COLO668 (cell line): ENCODE results near the gene CACNA1C.

Source experiments
- DNase-seq: peaks from one replicate; lab custom pipeline; 2025; ENCODE audit not compliant: unreplicated experiment; lab: John Stamatoyannopoulos, UW

The CACNA1C gene

DNA sequence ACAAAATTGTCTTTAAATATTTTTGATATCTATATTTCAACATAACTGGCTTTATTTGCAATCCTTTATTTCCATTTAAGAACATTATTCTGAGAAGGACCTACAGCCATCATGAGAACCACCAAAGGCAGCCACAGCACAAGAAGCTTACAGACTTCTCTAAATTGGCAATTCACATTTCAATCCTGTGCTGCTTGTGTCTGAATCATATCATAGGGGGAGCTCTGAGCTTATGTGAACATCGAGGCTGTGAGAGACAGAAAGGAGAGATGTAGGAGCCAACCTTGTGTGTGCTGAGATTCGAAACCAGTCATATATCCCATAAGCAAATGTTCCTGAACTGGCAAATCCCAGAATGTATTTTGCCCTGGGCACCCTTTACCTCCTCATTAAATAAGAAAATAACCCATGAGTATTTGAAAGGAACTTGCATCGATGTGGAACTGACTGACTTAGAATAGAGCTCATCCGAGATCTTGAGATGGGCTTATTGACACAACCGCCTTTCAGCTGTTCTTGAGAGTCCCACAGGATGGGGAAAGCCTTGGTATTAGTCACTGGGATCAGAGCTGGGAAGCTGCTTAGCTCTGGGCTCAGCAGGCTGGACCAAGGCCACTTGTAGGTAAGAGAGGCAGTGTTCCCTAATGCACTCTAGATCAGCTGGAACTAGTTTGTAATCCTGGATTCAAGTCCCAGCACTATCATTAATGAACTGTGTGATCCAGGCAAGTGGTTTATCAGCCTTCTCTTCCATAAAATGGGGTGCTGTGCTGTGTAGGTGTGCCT lies 329.8 kb downstream of the CACNA1C start:
- DNase-seq = no peak

DNA sequence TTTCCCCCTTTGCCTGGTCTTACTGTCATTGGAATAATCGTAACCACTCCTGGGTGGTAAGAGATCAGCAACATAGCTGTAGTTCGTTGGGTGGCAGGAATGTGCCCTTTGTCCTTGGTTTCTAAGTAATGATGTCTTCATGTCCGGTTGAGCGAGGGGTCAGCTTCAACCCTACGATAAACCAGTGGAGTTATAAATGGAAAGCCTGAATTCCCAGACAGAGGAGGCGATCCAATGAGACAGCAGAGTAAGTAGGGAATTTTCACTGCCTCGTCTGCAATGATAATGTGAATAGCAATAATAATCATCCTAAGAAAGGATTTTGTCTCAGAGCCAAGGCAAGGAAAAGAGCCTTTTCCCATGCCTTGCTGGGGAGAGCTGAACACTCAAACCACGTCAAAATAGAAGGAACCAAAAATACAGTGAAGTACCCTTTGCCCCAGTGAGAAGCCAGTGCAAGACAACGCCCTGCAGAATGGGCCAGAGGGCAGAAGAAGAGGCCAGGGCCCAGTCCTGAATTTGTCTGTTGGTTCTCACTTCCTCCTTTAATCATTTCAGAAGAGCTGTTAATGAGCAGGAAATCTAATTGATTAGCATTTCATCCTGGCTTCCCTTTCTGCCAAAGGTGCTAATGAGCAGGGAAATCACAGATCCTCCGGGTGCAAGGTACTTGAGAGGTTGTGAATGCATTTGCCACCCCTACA lies 330.7 kb downstream of the CACNA1C start:
- DNase-seq = no peak

DNA sequence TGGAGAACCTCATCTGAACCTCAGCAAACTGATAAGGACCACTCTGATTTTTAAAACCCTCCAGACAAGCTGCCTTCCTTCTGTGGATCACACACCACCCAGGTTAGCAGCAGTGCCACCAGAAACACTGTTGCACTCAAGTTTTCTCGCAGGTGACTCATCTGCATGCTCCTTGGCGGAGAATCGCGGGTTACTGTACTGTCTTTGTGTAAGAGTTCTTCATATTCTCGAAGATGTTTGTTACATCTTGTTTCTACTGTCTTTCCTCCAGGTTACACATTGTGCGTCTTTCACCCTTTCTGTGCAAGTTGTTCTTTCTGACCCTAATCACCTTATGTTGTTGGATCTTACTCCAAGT lies 331.2 kb downstream of the CACNA1C start:
- DNase-seq = no peak

DNA sequence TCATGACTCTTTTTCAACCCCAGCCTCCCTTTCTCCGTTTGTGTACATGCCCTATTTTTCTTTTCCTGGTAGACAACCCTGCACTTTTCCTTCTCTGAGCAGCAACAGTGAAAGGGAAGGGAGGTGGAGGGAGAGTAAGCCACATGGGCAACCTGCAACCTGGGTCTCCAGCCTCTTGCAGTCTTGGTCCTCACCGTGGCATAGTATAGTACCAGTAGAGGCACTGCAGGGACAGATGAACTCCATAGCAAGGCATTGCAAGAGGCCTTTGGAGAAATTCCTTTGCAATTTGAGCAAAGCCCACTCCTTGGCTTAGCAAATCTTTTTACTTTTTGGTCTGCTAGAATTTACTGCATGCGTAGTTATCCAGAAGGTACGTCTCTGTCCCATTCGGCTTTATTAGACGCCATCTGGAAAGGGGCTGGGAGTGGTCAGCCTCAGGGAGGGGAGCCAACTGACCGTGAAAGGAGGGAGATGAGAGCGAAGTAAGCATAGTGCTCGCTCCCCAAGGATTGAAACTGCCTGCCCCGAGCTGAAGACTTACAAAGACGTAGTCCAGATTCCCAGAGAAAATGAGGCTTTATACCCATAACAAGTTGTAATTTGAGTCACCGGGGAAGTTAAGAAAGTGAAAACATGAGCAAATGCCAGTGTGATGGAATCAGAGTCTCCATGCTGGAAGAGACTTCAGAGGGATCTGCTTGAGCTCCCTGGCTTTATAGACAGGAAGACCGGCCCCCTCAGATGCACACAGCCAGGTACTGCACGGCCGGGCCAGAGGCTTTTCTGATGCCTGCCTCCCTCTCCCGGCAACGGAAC lies 332.0 kb downstream of the CACNA1C start:
- no peak for DNase-seq

DNA sequence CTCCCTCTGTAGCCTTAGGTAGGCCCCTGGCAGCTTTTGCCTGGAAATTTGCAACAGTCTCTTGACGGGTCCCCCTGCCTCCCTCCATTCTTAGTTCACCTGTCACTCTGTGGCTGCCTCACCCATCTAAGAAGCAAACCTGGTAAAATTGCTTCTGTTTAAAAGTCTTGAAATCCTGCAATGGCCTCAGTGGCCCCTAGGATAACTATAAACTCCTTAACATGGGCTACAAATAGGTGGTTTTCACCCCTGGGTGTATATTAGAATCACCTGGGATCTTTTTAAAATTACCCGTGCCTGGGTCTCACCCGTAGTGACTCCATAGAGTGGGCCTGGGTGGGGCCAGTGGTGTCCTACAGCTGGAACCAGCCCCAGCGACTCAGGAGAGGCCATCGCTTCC lies 332.7 kb downstream of the CACNA1C start:
- DNase-seq = no peak

DNA sequence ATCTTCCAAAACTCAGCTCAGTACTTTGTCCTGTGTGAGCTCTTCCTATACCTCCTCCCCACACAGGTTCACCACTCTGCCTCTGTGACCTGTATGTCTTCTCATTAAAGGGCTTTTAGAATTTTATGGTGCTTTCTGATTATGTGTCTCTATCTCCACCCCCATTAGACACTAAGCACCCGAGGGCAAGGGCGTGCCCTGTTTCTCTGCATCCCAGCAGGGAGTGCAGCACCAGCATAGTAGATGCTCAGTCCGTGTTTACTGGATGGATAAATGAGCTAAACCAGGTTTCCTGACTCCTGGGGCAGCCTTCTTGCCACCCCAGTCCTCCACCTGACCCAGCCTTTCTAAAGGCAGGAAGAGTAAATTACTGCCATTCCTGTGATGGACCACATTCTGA lies 333.8 kb downstream of the CACNA1C start:
- no peak for DNase-seq

DNA sequence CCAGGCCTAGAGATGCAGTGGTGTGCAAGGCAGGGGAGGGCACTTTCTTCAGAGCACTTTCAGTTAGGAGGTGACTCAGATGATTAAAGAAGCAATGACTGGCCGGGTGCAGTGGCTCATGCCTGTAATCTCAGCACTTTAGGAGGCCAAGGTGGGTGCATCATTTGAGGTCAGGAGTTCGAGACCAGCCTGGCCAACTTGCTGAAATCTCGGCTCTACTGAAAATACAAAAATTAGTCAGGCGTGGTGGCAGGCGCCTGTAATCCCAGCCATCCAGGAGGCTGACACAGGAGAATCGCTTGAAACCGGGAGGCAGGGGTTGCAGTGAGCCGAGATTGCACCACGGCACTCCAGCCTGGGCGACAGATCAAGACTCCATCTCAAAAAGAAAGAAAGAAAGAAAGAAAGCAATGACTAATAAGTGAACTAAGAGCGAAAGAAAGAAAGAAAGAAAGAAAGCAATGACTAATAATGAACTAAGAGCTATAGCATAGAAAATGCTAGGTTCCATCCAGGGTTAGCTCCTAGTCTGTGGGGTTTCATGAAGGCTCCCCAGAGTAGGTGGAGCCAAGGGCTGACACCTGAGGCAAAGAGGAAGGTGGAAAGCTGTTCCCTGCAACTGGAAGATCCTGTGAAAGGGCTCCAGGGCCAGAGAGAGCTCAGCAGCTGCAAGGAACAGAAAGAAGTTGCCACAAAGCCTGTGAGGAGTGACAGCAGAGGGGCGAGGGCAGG lies 334.5 kb downstream of the CACNA1C start:
- no peak for DNase-seq

DNA sequence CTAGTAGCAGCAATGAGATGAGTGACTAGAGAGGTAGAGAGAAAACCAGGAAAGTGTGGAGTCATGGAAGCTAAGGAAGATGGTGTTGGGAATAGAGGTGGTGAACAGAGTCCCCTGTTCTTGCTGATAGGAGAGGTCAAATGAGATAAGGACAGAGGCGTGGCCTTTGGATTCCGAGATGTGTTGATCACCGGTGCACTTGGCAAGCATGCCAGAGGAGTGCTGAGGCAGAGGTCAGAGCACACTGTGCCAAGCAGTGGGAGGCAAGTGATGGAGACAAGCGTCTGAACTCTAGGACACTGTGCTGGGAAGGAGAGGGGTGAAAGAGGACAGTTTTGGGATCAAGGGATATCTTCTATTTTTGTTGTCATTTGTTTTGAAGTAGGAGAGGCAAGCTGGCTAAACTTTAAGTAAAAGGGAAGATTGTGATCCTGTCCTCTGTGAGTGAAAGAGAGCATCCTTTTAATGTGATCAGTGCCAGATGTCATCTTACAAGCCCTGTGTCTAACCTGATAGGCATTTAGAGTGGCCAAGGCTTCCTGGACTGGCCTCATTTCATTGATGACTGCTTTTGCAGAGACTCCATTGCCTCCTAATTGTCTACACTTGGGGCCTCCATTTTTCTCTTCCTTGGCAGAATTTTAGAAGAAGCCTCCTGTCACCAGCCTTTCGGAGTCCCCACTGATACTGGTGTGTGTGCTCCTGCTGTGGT lies 336.4 kb downstream of the CACNA1C start:
- no peak for DNase-seq

DNA sequence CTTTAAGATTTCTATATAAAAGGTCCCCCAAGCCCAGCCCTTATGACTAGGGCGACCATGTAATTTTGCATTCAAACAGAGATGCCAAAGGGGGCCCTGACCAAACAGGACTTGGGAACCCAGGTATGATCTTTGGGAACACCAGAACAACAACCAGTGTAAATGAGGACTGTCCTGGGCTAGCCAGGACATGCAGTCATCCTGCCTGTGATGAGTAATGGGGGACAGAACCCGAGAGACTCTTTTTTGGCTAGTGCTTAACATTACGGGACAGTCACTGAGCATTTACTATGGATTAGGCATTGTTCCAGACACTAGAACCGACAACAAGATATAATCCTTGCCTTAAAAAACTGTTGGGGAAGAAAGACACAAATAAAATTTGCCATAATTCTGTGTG lies 337.3 kb downstream of the CACNA1C start:
- no peak for DNase-seq

DNA sequence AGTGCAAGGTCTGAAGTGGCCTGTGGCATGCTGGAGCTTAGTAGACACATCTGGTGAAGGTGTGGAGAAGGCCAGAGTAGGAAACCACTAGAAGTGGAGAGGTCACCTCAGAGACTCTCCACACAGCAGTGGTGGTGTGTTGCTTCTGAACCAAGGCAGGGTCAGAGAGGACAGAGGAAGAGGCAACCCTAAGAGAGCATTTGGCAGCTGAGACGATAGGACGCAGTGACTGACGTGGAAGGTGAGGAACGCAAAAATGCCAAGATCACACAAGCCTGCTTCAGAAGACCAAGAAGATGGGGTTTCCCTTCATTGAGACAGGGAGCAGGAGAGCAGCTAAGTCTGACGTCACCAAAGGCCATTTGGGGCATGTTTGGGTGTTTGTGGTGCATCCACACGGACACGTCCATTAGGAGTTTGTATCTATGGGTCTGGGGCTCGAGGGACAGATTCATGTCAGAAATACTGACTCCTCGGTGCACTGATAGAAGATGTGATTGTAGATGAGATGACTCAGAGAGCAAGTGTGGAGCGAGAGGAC lies 338.1 kb downstream of the CACNA1C start:
- no peak for DNase-seq

DNA sequence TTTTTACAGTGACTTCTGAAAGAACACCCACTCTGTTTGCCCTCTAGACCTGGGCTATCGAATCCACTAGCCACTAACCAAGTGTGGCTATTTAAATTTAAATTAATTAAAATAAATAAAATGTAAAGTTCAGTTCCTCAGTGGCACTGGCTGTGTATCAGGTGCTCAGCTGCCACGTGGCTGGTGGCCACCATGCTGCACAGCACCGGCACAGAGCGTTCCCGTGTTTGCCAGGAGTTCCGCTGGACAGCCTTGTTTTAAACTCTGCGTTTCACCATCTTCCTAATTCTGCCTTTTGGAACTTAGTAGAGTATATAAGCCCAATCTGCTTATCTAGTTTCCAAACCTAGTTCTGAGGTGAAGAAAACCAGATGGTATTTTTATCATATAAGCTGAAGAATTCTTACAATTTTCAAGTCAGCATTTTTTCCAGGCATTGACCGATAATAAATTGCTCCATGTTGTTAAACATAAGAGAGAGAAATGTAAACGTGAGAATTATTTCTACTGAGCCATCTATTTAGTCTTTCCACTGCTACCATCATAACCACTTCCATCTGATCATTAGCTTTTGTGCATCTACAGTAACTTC lies 339.0 kb downstream of the CACNA1C start:
- no peak for DNase-seq

DNA sequence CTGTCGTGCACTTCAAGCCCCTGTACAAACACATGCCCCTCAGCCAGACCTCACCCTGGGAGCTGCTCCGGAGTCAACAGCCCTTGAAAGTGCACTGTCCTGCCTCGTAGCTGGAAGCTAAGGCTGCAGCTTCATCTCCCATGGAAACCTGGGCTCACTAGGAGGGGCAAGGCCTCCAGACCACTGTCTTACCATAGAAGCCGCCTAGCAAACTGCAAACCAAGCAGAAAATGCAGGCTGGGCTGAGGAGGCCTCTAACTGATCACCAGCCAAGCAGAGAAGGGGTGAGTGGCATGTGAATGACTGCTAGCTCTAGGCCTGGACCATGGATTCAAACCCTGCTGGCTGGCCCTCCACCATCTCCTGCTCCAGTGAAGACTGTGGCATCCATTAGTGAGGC lies 340.2 kb downstream of the CACNA1C start:
- no peak for DNase-seq

DNA sequence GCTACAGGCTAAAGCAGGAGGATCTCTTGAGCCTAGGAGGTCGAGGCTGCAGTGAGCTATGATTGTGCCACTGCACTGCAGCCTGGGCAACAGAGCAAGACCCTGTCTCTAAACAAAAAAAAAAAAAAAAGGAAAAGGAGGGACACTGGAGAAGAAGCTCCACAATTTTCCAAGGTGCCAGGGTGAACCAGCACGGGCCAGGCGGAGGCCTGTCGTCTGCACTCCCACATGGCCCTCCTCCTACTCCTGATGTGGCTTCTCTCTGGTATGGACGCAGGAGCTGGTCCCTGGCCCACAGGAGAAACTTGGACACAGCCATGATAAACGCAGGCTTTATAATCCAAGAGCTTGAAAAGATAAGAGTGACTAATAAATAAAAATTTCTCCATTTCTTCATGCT lies 341.2 kb downstream of the CACNA1C start:
- DNase-seq = no peak

DNA sequence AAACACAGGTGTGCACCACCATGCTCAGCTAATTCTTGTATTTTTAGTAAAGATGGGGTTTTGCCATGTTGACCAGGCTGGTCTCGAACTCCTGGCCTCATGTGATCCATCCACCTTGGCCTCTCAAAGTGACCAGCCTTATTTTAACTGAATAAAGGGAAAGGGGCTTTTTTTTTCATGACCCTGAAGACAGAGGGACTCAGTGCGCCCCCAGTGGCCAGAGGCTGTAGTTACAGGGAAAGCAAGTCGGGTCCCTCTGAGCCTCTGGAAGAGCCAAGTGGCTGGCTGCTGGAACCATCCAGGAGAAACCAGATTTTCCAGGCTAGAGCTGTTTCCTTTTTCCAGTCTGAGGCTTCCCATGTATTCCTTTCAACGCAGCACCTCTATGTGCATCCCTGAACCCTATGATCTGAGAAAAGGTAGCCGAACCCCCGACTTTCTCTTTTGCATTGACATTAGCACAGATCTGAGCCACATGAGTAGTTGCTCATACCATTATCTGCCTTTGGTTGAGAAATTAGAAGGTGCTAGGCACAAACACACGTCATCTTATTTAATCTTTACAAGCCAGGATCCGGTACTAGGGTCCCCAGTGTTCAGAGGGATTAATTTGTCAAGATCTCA lies 342.7 kb downstream of the CACNA1C start:
- DNase-seq = peak; percentile 38

DNA sequence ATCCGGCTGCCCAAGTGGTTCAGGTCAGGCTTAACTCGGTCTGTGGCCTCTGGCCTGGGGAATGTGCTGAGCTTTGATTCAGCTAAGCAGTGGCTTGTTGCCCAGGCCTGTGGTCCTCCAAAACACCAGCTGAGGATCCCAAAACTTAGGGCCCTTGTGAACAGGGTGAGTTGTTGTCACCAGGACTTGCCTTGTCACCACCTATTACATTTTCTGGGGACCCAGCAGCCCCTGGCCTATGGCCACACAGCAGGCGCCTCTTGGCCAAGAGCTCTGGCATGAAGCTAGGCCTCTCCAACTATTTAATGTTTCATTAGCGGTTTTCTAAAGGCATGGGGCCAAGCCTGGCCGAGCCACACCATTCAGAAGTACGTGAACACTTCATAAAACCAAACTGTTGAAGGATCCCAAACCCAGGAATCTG lies 343.7 kb downstream of the CACNA1C start:
- no peak for DNase-seq

DNA sequence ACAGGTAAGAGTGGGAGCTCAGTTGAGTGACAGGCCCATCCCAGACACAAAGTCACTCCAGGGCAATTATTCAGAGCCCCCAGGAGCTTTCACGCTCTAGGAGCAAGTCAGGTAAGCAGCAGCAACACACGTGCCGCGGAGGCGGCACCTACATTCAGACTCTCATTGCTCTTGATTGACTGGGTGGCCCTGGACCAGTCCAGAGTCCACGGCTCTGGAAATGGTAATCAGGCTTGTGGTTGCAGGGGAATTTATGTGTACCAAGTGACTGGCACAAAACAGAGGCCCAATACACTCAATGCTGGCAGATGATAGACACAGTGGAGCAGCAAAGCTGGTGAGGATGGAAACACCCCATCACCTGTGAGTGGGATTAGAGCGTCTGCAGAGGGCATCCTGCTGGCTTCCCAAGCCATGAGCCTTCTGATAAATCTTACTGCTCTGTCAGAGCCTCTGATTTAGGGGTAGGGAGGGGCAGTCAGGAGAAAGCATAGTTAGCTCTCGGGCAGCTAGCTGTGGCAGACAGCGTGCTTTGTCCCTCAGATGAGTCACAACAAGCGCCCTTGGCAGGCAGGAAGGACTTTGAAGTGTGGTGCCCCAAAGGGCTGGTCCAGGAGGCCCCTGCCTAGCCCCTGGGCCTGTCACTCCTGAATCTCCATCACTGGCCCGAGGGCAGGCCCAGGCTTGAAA lies 344.7 kb downstream of the CACNA1C start:
- DNase-seq = no peak

DNA sequence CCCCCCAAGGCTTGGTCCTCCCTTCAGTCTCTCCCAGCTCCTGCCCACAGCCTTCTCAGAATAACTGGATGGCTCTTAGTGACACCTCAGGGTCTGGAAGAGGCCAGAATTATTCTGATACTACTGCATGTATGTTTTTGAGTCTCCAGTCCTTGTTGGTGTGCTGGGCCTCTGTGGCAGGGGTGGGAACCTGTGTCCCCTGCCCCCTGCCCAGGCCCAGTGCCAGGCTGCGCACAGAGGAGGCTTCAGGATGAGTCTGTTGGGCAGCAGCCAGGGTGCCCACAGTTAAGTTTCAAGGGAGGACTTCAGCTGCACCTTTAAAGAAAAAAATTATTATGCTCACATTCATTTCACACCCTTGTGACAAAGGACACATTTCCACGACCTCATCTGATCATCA lies 348.3 kb downstream of the CACNA1C start:
- DNase-seq = no peak

DNA sequence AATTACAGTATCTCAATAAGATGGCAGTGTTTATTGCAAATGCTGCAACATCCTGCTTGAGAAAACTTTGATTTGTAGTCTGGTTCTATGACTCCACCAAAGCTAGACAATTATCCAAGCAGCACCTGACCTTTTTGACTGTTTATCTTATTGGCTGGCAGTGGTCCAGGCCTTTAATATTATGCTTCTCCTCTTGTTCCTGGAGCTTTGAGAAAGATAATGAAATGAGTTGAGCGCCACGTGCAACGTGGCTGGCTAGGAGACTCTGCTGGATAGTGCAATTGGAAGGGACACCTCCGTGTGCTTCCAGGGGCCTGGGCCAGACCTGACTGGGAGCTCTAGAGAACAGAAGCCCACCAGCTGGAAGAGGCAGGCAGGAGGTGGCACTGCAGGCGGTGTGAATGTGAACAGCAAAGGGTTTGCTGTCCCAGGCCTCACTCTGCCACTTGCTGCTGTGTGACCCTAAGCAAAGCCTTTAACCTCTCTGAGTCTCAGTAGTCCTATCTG lies 349.3 kb downstream of the CACNA1C start:
- no peak for DNase-seq
